Activated gamma-delta T cell treated with anti-CD3 and anti-CD28 coated beads, Interleukin-2, amount 50 U/mL, for 16 hours (primary cell): ENCODE data around the gene SLC4A4.

ENCODE experiments used
- DNase-seq: peaks from one replicate; pipeline ENCODE4 v3.0.0-alpha.2; 2020; ENCODE audit warnings: low read depth

Gene SLC4A4

DNA sequence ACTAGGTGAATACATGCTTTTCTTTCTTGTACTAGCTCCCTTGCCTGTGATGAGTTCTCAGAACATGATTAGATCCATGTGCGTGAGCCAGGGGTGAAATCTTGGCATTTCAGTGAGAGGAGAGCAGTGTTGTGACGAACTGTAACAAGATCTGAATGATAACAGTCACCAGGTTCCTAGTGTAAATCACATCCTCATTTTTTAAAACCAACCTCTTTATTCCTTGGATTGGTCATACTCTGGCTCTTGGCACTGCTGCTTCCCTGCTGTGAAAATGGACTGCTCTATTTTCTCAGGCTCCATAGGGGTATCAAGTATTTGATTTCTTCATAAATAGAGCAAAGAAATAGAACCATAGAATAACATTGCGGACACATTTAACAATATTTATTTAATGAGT, 206.3 kb downstream of the SLC4A4 start:
- DNase-seq, result no peak

DNA sequence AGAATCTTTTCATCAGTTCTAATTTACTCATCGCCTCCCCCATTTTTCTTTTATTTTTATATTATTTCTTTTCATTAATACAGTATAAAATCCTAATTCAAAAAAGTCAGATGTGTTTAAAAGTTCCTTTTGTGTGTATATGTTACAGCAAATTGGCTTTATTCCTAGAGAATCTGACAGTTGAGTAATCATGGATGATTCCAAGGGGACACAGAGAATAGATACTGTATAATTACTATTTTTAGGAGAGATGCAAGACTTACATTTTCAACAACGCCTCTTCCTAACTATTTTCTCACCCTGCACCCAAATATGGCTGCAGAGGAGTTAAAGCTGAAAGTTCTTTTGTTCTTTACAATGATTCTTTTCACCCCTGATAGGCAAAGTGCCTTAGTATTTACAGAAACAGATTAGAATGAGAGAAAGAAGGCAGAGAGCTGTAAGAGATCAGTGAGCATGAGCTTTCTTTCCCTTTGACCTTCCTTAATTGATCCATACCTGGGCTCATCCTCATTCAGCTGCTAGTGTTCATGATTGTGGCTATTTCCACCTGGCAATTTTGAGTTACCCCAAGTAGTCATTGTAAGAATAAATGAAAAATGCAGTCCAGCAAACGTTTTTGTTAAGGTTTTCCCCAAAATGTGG, 210.8 kb downstream of the SLC4A4 start:
- no peak for DNase-seq

DNA sequence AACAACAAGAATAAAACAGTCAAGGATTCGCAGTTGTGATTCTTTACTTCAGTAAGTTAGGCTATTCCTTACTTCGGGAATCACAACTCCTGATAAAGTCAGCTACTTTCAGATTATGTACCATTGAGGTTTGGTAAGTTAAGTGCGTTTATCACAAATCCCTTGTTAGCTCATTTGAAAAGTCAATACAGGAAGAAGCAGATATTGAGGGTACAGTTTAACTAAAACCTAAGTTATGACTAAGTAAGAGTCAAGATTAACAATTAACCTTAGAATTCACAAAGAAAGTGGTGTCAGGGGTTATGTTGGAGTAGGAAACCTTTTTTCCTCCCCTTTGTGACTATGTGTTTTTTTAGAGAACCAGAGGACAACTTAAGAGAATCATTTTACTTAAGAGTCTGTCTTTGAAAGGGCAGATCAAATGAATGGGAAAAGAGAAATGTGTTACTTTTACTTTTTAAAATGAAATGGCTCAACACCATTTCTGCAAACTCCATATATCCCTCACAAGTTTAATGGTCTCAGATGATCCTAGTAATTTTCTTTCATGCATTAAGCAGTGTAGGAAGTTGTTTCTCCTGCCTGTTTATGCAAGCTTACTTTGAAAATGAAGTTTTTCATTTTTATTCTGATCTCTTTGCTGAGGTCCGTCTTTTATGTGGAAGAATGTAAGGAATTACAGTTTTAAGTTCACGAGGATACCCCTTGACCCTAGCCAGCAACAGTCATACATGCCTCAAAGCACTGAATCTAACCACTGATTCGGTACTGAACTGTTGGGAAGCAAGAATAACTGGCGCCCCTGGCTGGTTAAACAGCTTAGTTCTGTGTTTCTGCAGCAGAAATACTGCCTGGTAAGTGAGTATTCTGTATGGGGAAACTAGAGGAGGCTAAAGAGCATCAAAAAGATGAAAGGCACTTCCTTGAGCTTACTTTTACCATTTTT, 211.7 kb downstream of the SLC4A4 start:
- DNase-seq, result no peak

DNA sequence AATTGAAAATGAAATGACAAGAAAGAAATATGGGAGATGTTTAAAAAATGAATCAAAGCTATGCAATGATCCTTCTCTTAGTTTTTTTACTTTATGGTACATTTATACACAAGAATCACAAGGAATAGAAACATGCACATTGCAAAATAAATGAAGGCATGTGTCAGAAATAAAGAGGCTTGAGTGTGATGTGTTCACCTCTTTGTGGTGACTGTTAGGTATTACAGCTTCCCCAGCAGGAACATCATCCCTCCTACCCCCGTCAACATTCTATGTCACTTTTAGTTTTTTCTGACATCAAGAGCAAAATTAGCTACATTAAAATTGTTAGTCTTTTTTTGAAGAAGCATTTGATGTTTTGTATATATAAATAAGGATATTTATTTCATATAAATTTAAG, 214.8 kb downstream of the SLC4A4 start:
- DNase-seq, result no peak

DNA sequence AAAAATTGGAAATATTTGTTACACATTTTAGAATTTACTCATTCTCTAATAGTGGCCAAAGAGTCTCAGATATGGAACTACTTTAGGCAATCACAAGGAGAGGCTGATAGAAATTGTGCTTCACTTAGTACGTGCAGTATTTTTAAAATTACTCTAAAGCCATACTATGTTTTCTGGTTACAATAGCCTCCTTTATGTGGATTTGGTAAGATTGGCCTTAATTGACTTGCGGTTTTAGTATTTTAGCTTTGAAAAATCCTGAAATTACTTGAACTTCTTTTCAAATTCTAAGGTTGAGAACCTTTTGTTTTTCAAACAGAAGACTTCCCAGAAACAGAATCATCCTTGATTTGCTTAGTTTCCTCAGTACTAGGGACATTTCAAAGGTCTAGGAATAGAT, 215.2 kb downstream of the SLC4A4 start:
- DNase-seq, result no peak

GRCh38 chr4:71558248-71558647, 219.4 kb downstream of the SLC4A4 start:
- DNase-seq, result no peak

DNA sequence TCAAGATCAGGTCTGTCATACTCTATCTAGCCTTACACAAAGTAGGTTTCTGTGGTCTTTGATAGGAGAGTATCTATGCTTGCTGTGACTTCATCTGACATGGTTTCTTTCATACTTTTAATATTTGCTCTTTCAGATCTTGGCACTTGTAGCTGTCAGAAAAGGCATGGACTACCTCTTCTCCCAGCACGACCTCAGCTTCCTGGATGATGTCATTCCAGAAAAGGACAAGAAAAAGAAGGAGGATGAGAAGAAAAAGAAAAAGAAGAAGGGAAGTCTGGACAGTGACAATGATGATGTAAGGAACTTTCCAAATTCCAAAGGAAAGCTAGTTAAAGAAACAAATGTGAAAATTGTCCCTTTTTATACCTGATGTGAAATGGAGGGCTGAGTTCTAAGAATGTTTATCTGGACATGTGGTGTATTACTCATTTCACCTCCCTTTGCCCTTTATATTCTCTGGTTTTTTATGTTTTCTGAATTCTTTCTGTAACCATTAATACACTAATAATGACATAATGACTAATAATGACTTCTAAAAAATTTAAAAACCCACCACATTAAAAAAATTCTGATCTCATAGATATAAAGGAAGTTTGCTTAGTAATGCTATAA, 221.2 kb downstream of the SLC4A4 start:
- DNase-seq, result no peak

DNA sequence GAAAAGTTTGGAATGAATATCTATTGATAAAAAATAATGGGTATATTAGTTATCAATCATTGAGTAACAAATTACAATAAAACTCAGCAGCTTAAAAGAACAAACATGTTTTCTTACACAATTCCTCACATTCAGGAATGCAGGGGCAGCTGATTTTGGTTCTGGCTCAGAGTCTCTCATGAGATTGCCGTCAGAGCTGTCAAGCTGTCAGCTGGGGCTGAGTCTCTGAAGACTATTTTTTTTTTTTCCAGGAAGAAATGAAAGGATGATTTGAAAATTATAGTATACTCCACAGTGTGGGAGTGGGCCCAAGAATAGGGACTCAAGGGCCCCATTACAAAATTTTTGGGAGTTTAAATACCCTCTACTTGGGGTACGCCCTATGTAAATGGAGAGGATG, 226.0 kb downstream of the SLC4A4 start:
- no peak for DNase-seq

- no peak for DNase-seq
Observed at GRCh38 chr4:71566856-71567255, 228.0 kb downstream of the SLC4A4 start.

GRCh38 chr4:71568131-71568530, 229.3 kb downstream of the SLC4A4 start:
- no peak for DNase-seq

- no peak for DNase-seq
Observed at GRCh38 chr4:71570492-71570891, 231.7 kb downstream of the SLC4A4 start.

- DNase-seq, result no peak
Observed at GRCh38 chr4:71571346-71571745, 232.5 kb downstream of the SLC4A4 start.

DNA sequence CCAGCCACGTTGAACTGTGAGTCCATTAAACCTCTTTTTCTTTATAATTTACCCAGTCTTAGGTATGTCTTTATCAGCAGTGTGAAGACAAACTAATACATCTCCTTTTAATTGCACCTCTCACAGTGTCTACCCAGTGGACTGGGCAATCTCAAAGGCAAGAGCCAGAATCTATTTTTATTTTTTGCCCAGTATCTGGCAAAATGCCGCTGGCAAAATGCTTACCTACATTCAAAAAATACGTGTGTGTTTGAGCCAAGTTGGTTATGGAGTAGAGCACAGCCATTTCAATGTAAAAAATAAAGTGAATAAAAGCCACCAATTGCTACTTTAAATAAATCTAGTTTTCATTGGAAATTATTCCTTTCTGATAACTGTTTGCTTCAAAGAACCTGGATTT, 245.2 kb downstream of the SLC4A4 start:
- DNase-seq, result no peak

GRCh38 chr4:71584585-71584984, 245.8 kb downstream of the SLC4A4 start:
- DNase-seq, result no peak

DNA sequence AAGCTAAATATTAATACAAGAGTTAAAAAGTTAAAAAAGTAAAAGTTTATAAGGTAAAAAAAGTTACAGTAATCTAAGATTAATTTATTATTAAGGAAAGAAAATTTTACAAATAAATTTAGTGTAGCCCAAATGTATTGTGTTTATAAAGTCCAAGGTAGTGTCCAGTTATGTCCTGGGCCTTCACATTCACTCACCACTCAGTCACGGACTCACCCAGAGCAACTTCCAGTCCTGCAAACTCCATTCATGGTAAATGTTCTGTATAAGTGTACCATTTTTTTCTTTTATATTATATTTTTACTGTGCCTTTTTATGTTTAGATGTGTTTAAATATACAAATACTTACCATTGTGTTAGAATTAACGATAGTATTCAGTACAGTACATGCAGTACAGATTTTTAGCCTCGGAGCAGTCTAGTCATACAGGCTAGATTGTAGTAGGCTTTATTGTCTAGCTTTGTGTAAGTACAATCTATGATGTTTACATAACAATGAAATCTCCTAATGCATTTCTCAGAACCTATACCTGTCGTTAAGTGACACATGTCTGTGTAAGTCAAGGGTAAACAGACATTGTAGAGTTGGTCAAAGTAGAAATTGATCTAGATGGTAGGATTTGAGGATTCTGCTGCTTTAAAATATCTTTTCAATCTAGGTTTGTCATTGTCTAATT, 247.4 kb downstream of the SLC4A4 start:
- no peak for DNase-seq

GRCh38 chr4:71587995-71588394, 249.2 kb downstream of the SLC4A4 start:
- no peak for DNase-seq

DNA sequence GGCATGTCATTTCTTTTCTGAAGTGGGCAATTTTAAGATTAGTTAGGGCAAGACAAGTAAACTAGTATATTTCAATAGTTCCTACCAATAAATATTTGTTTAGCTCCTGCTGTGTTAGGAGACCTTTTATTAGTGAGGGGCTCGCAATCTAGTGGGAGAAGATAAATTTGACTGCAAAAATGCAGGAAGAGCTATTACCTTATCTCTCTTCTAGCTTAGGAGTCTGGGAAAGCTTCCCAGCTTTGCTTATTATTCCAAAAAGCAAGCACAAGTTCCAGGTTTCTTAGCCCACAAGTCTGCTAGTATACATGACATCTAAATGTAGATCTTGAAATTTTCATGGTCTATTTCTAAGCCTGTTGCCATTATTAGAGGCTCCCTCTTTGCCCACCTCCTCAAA, 254.0 kb downstream of the SLC4A4 start:
- no peak for DNase-seq

- DNase-seq, result no peak
Observed at GRCh38 chr4:71593311-71593710, 254.5 kb downstream of the SLC4A4 start.

- no peak for DNase-seq
Observed at GRCh38 chr4:71595576-71596108, 256.8 kb downstream of the SLC4A4 start.

DNA sequence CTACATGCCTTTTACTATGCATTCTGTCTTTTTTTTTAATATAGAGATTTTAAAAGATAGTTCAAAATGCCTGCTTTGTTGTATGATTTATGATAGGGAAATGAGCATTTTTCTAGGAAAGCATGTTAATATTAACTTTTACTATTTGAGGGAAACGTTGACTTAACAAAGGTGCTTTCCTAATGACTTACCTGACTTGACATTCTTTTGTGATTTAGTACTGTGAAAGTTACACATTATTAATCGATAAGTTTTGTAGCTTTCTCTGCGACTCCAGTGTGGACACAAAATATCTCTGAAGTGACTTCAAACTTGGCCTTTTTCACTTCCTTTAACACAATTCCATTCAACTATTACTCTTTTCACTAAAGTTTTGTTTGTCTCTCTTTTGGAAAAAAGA, 260.8 kb downstream of the SLC4A4 start:
- no peak for DNase-seq

DNA sequence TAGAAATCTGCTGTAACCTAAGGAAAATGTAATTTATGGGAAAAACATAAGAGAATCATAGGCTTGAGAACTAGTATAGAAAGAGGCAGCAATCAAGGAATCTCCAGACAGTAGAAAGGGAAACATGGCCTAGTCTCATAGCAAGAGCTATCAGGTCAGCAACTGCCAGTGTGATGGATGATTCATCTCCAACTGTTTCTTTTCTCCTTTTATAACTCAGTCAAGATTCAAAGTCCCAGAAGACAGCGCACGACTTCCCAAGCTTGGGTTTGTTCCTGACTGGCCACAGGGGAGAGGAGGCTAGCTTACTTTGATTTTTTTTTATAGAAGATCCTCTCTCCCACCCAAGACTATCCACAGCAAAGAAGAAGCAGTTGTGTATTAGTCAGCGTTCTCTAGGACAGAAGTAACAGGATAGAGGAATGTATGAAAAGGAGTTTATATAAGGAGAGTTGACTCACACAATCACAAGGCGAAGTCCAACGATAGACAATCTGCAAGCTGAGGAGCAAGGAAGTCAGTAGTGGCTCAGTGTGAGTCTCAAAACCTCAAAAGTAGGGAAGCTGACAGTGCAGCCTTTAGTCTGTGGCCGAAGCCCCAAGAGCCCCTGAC, 263.6 kb downstream of the SLC4A4 start:
- DNase-seq, result no peak

- no peak for DNase-seq
Observed at GRCh38 chr4:71604785-71605184, 266.0 kb downstream of the SLC4A4 start.
